ENCODE results near the gene OR10A6.

OR10A6 gene

DNA sequence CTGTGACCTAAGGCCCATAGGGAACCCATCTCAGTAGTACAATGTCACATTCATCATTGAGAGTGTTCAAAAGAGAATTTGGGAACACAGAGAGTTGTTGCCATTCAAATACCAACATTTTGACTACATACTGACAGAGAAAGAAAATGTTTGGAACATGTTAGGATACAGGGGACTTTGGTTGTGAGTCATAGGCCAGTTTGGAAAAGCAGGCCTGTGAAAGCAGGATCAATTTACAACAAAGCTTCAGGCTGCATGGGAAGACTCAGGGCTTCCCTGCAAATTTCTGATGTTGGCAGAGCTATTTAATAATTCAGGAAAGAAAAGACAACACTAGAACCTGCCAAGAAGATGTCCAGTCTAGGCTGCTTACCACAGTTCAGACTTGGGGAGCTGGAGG is 33.8 kb upstream of the OR10A6 start:
- Histone ChIP-seq H3K4me3 (replicated peaks; ENCODE audit: low read depth, low read length) (no peak overlapping the region), H3K27me3 (replicated peaks; ENCODE audit: control insufficient read depth, insufficient read depth, low read length) (no peaks in the 10 kb centered on the region; the same call in 1 of the 2 replicates), H3K36me3 (ENCODE audit: control insufficient read depth, insufficient read depth, low read length) (no peaks in the 10 kb centered on the region)
- TF ChIP-seq, protein P1, sequence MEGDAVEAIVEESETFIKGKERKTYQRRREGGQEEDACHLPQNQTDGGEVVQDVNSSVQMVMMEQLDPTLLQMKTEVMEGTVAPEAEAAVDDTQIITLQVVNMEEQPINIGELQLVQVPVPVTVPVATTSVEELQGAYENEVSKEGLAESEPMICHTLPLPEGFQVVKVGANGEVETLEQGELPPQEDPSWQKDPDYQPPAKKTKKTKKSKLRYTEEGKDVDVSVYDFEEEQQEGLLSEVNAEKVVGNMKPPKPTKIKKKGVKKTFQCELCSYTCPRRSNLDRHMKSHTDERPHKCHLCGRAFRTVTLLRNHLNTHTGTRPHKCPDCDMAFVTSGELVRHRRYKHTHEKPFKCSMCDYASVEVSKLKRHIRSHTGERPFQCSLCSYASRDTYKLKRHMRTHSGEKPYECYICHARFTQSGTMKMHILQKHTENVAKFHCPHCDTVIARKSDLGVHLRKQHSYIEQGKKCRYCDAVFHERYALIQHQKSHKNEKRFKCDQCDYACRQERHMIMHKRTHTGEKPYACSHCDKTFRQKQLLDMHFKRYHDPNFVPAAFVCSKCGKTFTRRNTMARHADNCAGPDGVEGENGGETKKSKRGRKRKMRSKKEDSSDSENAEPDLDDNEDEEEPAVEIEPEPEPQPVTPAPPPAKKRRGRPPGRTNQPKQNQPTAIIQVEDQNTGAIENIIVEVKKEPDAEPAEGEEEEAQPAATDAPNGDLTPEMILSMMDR (IDR thresholded peaks at IDR 0.05; ENCODE audit: insufficient read depth, low read length, poor library complexity, severe bottlenecking), result no peak
- no peak for DNase-seq (ENCODE audit: extremely low read depth, insufficient read length)

DNA sequence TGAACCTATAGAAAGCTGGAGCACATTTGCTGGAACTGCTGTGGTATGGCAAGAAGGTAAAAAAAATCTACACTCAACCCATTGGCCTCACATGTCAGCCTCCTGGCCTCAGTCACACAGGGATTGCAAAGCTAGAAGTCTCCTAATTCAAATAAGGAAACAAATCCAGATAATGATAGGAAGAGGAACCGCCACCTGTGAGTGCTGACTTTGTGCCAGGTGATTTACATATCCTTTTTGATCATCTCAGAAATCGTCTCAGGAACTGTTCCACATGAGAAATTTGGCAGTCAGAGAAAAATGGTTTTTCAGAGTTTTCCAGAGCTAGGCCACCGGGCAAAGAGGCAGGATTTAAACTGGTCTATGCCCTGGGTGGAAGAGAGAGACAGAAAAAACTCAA is 33.2 kb upstream of the OR10A6 start:
- Histone ChIP-seq H3K27me3 (replicated peaks; ENCODE audit: control insufficient read depth, insufficient read depth, low read length) (no peaks in the 10 kb centered on the region; the same call in 1 of the 2 replicates), H3K4me3 (replicated peaks; ENCODE audit: low read depth, low read length) (no peak overlapping the region), H3K36me3 (ENCODE audit: control insufficient read depth, insufficient read depth, low read length) (no peaks in the 10 kb centered on the region)
- no peak for DNase-seq (ENCODE audit: extremely low read depth, insufficient read length)
- TF ChIP-seq, protein P1 (IDR thresholded peaks at IDR 0.05; ENCODE audit: insufficient read depth, low read length, poor library complexity, severe bottlenecking), result no peak

DNA sequence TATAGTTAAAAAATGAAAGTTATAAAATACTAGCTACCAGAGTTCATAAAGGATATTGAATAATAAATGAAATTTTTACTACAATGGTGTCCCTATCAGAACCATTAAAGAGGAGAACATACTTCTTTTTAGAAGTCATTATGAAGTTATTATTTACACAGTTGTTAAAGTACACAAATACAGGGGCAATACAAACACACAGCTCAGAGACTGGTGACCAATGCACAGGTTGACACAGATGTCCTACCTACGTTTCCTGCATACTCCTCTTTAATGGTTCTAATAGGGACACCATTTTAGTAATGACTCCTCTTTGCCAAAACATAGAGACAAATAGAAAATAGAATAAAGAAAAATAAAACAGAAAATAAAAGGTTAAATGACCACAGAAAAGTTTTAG is 24.1 kb upstream of the OR10A6 start:
- TF ChIP-seq, protein P1 (IDR thresholded peaks at IDR 0.05; ENCODE audit: insufficient read depth, low read length, poor library complexity, severe bottlenecking), result no peak
- no peaks in the 10 kb centered on the region for H3K36me3 ChIP-seq (ENCODE audit: control insufficient read depth, insufficient read depth, low read length)
- no peak overlapping the region for H3K4me3 ChIP-seq (replicated peaks; ENCODE audit: low read depth, low read length)
- no peaks in the 10 kb centered on the region for H3K27me3 ChIP-seq (replicated peaks; ENCODE audit: control insufficient read depth, insufficient read depth, low read length)
- DNase-seq (ENCODE audit: extremely low read depth, insufficient read length), result no peak

DNA sequence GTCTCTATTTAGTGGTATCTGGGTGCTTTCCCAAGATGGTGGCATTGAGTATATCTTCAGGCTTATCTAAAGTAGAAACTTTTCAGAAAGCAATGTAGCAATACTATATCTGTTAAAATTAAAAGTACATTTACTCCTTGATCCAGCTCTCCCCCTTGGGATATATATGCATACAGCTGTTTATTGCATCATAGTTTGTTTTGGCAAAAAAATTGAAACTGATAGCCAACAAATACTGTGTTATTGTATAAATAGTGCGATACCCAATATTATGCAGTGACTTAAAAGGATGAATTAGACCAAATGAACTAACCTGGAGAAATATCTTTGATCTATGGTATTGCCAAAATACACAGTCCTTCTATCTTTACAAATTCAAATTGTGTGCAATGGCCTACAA is 18.9 kb upstream of the OR10A6 start:
- Histone ChIP-seq H3K36me3 (ENCODE audit: control insufficient read depth, insufficient read depth, low read length) (no peaks in the 10 kb centered on the region), H3K27me3 (replicated peaks; ENCODE audit: control insufficient read depth, insufficient read depth, low read length) (no peaks in the 10 kb centered on the region; the same call in 1 of the 2 replicates), H3K4me3 (replicated peaks; ENCODE audit: low read depth, low read length) (no peak overlapping the region)
- DNase-seq (ENCODE audit: extremely low read depth, insufficient read length), result no peak
- TF ChIP-seq, protein P1 (IDR thresholded peaks at IDR 0.05; ENCODE audit: insufficient read depth, low read length, poor library complexity, severe bottlenecking), result no peak

DNA sequence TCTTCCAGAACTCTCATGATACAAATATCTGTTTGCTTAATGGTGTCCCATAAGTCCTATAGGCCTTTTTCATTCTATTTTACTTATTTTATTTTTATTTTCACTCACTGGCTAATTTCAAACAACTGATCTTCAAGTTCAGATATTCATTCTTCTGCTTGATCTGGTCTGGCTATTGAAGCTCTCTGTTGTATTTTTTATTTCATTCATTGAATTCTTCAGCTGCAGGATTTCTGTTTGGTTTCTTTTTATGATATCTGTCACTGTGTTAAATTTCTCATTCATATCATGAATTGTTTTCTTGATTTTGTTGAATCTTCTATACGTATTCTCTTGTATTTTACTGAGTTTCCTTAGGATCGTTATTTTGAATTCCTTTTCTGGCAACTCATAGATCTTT is 13.1 kb upstream of the OR10A6 start:
- Histone ChIP-seq H3K36me3 (ENCODE audit: control insufficient read depth, insufficient read depth, low read length) (no peaks in the 10 kb centered on the region), H3K4me3 (replicated peaks; ENCODE audit: low read depth, low read length) (no peak overlapping the region), H3K27me3 (replicated peaks; ENCODE audit: control insufficient read depth, insufficient read depth, low read length) (no peaks in the 10 kb centered on the region; the same call in 1 of the 2 replicates)
- DNase-seq (ENCODE audit: extremely low read depth, insufficient read length), result no peak
- TF ChIP-seq, protein P1 (IDR thresholded peaks at IDR 0.05; ENCODE audit: insufficient read depth, low read length, poor library complexity, severe bottlenecking), result no peak

DNA sequence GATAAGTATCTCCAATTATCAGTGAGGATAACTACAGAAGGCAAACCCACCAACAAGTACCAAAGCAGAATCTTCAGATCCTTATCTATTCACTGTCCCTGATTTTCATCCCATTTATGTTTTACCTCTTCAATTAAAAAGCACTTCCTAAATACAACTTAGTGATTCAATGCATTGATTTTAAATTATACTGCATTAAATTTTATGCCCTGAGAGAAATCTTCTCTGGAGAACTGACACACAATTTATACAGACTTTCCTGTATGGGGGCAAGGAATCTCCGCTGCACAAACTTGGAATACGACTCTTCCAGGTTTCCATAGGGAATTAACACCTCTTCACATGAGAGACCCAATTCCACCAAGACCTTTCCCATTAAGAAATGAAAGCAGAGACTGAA is 10.5 kb upstream of the OR10A6 start, which contains the start of gene OR10A3:
TSS of gene OR10A3 (minus strand) at position 101 of the 400 bp plus-strand sequence. CDS start 2,188 bp downstream, outside the sequence.
- TF ChIP-seq, protein P1 (IDR thresholded peaks at IDR 0.05; ENCODE audit: insufficient read depth, low read length, poor library complexity, severe bottlenecking), result no peak
- DNase-seq (ENCODE audit: extremely low read depth, insufficient read length), result no peak
- H3K27me3 ChIP-seq (replicated peaks; ENCODE audit: control insufficient read depth, insufficient read depth, low read length), result no peaks in the 10 kb centered on the region
- no peaks in the 10 kb centered on the region for H3K36me3 ChIP-seq (ENCODE audit: control insufficient read depth, insufficient read depth, low read length)
- no peak within 1 kb of the TSS for H3K4me3 ChIP-seq (replicated peaks; ENCODE audit: low read depth, low read length)
